Measurements from ENCODE around the gene KIF13A.

The KIF13A gene

DNA sequence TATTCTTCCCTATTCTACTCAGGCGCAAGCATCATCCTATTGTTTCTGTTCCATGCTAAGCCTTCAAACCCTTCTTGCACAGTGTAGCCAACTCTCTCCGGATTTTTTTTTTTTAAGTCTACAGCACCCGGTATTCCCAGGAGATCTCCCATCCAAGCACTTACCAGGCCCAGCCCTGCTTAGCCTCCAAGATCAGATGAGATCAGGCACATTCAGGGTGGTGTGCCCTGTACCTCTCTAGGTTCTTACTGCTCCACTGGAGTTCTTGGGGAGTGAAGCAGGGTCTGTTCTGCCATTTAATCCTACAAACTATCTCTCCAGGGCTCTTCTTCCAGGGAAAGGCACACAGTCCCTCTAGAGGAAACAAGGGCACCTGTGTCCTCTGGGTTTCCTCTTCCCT lies 265.8 kb downstream of the KIF13A start:
- no peak for DNase-seq (ENCODE audit: low spot score)

DNA sequence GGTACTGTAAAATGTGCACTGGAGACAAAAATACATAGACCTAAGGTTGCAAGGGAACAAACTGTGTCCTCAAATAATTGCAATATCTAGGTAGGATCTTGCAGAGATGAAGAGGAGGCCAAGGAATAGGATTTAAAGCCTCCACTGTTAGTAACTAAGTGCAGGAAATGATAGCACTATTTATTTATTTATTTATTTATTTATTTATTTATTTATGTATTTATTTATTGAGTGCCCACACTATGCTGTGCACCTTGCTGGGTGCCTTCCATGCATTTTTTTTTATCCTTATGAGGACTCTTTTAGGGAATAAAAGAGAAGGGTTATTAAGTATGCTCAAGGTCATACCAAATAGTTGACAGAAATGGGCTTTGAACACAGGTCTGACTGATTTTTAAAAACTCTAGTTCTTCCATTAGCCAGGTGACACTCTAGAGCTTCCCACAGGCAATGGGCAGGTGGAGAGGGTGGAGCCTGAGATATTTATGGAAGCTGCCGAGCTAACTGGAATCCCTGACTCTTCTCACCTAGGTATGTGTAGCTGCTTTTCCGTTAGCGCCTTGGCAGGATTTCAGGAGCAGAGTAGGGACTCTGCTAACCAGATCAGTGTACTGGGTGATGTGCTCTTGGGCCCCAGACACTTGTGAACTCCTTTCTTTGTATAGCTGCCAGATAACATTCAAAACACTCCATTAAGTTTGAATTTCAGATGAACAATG lies 268.0 kb downstream of the KIF13A start:
- no peak for DNase-seq (ENCODE audit: low spot score)

DNA sequence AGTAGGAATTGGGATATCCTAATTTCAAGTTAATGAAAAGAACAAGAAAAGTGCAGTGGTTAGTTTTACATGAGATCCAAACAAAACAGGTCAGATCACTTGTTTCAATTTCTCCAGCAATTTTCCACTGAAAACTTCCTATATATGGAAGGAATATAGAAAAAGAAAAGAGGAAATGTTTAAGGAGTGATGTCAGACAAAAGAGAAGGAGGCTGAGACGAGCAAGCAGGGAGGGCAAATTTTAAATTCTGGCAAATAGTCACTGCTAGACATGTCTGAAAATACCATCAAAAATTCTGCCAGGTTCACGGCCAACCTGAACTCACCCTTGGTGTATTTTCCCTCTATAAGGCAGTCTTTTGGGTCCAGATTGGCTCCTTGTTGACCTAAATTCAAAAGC lies 271.2 kb downstream of the KIF13A start:
- DNase-seq (ENCODE audit: low spot score): no peak

DNA sequence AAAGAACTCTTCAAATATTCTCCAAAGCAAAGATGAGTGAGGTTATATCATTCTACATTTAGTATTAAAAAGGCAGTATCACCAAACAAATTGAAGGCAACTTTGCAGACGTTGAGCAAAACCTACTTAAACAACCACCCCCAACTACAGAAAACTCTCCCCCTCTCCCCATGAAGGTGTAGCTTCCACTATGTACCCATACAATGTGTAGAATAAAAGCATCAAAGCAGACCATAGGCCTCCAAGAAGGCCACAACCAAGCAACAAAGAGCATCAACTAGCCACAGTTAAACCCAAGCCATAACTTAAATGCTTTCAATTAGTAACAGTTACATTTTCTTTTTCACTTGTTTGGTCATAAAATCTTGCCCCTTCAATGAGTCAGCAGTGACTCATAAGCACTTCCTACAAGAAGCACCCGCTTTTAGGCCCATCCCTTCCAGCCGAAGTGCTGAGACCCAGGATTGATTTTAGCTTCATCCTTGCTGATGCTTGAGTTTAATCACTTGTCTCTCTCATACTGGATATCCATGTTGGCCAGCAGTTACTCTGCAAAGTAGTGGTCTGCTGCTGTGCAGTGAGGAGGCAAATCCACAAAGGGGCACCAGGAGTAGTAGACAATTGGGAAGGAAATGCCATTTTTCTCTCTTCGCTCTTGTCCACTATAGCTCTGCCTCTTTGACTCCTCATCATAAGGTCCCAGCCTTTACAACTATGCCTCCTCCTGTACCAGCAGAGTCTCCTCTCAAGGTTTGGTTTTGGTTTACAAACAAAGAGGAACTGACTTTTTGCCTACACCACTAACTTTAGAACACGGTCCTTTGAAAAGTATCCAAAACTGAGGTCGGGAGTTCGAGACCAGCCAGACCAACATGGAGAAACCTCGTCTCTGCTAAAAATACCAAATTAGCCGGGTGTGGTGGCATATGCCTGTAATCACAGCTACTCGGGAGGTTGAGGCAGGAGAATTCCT lies 272.3 kb downstream of the KIF13A start:
- DNase-seq (ENCODE audit: low spot score): peak; percentile 51

DNA sequence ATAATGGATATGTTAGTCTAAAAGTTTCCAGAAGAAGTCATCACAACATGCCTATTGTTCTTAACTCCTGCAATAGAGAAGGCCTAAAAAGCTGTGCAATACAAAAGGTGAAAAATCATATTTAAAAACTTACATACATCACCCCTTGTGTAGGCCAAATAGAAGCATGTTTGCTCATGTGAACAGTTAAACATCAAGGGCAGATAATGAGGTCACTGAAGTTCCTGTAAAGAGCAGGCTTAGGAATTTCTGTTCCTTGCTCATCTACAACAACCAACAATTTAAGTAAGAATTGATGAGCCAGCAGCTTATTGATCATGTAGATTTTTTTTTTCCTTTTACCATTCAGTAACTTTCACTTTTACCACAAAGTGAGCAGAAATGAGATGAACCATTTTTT lies 273.3 kb downstream of the KIF13A start:
- DNase-seq (ENCODE audit: low spot score): no peak

DNA sequence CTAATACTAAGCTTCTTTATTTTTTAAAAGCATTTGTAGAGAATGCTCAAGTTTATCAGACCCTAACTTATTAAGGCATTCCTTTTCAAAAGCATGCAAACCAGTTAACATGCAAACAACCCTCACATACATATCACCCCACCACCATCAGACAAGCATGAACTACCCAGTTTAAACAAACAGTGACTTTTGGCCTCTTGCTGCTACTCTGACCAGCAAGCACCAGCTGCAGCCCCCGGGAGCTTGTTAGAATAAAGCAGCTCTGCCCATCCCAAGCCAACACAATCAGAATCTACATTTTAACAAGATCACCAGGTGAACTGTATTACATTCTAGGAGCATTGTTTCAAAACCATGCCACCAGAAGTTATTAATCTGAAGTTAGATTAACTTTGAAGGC lies 274.9 kb downstream of the KIF13A start:
- DNase-seq (ENCODE audit: low spot score): no peak

DNA sequence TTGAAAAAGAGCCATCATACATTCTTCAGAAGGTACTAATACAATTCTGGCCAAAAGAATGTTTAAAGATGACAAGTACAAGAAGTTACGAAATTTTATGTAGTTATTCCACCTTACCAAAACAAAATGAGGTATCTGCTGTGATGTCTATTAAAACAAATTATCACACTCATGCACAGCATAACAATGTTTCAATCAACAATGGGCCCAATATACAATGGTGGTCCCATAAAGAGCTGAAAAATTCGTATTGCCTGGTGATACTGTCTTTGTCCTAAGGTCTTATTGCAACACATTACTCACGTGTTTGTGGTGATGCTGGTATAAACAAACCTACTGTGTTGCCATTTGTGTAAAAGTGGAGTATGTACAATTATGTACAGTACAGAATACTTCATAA lies 277.1 kb downstream of the KIF13A start:
- DNase-seq (ENCODE audit: low spot score): no peak

DNA sequence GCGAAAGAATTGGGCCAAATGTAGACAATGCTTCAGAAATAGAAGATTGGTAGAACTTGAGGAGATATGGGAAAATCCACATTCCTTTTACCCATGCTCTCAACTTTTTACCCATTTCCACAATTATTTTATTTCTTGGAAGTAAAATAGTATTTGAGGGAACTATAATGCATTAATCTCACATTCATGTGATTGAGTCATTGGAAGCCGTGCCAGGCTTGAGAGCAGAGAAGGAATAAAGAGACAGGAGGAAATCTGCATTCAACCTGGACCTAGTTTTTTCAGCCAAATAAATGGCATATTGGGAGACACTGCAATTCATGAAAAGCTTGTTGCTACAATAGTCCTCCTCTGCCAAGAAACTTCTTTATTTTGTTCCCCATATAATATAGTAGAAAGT lies 278.0 kb downstream of the KIF13A start:
- no peak for DNase-seq (ENCODE audit: low spot score)
